Bronchial epithelial cell (primary cell): ENCODE data around the gene TCF21. TPM values are rescaled to one million over a fixed set of nuclear protein-coding genes. Genes with fewer than 3 reads are reported as not detected.
A peak's percentile ranks its signal among the peaks of the same experiment; 100 is the strongest.

ENCODE experiments used
- DNase-seq: peaks from one replicate; pipeline ENCODE4 v3.0.0-alpha.2; 2010; ENCODE audit warnings: low read depth
- FAIRE-seq: peaks from 2 replicates; lab custom pipeline; 2011; peaks lifted over from hg19 to GRCh38; lab: Jason Lieb, UNC
- H3K27me3 ChIP-seq: 2 replicates; pipeline ENCODE4 v1.5.1; 2011; ENCODE audit warnings: low read length; ENCODE audit not compliant: control insufficient read depth, insufficient read depth
- H3K36me3 ChIP-seq: 2 replicates; pipeline ENCODE4 v1.5.1; 2011; ENCODE audit warnings: low read length; ENCODE audit not compliant: control insufficient read depth, insufficient read depth
- H3K4me3 ChIP-seq: 2 replicates; pipeline ENCODE4 v1.5.1; 2011; ENCODE audit warnings: mild to moderate bottlenecking, low read depth, low read length, control low read depth
- total RNA-seq: library from RNA; depleted of rRNA; stranded (reverse); fragments of >200 nt; gene quantifications from 2 replicates; pipeline ENCODE4 v1.2.1, GENCODE V29; 2014
- TF ChIP-seq, protein P1 (sequence below): IDR thresholded peaks from 2 replicates; pipeline ENCODE4 v1.5.1; 2011; ENCODE audit warnings: mild to moderate bottlenecking, moderate library complexity, low read length, control low read depth, inconsistent platforms; ENCODE audit not compliant: insufficient read depth, severe bottlenecking

TCF21 gene
- total RNA-seq, 1 donor from 2014 or later, result 0.26 TPM

DNA sequence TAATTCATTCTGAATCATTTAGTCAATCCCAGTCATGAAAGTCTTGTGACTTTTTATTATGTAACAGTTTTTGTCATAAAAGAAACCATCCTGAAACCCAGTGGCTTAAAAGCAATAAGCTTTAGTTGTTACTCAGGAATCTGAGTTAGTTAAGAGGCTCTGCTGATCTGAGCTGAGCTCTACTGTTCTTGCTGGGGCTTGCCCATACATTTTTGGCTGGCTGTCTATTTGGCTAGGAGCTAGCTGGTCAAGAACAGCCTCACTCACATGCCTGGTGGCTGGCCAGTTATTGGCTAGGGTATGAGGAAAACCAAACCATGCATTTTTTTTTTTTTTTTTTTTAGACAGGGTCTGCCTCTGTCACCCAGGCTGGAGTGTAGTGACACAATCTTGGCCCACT lies 10.6 kb downstream of the TCF21 start:
- peak; percentile 89 for DNase-seq
- peaks cover 27% of the 10 kb centered on the region for H3K27me3 ChIP-seq
- FAIRE-seq, result no peak
- no peaks in the 10 kb centered on the region for H3K36me3 ChIP-seq
- no peak overlapping the region for H3K4me3 ChIP-seq
- TF ChIP-seq, protein P1, sequence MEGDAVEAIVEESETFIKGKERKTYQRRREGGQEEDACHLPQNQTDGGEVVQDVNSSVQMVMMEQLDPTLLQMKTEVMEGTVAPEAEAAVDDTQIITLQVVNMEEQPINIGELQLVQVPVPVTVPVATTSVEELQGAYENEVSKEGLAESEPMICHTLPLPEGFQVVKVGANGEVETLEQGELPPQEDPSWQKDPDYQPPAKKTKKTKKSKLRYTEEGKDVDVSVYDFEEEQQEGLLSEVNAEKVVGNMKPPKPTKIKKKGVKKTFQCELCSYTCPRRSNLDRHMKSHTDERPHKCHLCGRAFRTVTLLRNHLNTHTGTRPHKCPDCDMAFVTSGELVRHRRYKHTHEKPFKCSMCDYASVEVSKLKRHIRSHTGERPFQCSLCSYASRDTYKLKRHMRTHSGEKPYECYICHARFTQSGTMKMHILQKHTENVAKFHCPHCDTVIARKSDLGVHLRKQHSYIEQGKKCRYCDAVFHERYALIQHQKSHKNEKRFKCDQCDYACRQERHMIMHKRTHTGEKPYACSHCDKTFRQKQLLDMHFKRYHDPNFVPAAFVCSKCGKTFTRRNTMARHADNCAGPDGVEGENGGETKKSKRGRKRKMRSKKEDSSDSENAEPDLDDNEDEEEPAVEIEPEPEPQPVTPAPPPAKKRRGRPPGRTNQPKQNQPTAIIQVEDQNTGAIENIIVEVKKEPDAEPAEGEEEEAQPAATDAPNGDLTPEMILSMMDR, result no peak

DNA sequence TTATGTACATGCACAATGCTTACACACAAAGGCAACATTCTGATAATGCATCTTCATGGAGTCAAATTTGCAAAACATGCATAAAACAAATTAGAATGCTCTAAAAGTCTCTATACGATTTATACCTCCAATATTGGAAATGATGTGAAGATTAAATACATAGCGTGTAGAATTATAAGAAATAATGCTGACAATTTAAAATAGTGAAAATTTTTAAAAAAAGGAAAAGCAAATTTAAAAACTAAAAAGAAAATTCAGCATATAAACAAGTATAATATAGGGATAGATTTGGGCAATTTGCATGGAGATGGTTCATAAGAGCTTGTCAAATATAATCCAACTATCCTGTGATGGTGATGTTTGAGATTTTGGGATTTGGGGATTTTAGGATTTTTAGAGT lies 14.9 kb downstream of the TCF21 start:
- Histone ChIP-seq H3K4me3 (no peak overlapping the region), H3K36me3 (no peaks in the 10 kb centered on the region), H3K27me3 (peaks cover 18% of the 10 kb centered on the region)
- FAIRE-seq (no peak), DNase-seq (no peak)
- TF ChIP-seq, protein P1, result no peak

DNA sequence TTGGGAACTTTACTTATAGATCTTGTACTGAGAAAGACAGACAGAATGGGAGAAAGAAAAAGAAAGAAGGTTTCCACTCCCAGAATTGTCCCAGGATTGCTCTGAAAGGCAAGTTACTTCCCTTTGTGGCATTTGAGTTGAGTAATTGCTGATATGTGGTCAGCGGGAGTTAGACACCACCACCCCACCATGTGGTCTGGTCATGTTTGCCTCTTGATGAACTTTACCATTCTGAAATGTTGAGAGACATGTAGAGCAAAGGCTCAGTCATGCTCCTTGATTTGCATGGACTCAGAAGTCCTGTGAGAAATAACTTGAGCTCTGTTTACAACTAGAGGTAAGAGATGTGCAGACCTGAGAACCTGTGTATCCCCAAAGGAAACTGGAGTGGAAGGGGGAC lies 17.1 kb downstream of the TCF21 start:
- peaks cover 18% of the 10 kb centered on the region for H3K27me3 ChIP-seq
- DNase-seq, result no peak
- H3K4me3 ChIP-seq, result no peak overlapping the region
- no peaks in the 10 kb centered on the region for H3K36me3 ChIP-seq
- FAIRE-seq, result no peak
- TF ChIP-seq, protein P1, result no peak

DNA sequence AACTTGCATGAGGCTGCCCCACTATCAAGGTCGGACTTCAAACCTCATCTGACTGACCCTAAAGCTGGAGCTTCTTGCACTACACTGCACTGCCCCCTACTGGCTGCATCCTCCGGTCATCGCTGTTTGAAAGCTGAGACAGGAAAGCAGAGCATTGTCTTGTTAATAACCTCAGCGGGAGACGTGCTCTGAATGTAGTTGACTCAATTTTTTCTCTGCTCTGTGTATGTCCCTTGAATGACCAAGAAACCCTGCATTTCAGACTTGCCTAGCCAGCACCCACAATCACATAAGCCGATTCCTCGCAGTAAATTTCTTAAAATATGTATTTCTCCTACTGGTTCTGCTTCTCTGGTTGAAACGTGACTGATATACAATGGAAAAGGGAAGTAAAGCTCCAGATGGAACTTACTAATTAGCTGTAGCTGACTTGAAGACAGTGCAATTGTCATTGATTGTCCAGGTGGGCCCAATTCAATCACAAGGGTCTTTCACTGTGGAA lies 27.8 kb downstream of the TCF21 start:
- no peak overlapping the region for H3K4me3 ChIP-seq
- no peaks in the 10 kb centered on the region for H3K36me3 ChIP-seq
- FAIRE-seq (no peak), DNase-seq (peak; percentile 75)
- TF ChIP-seq, protein P1, result peak; percentile 92
- no peaks in the 10 kb centered on the region for H3K27me3 ChIP-seq

GRCh38 chr6:133917781-133918180 lies 28.9 kb downstream of the TCF21 start:
- TF ChIP-seq, protein P1, result no peak
- H3K4me3 ChIP-seq, result no peak overlapping the region
- no peaks in the 10 kb centered on the region for H3K36me3 ChIP-seq
- FAIRE-seq (no peak), DNase-seq (no peak)
- H3K27me3 ChIP-seq, result no peaks in the 10 kb centered on the region
